Endodermal cell (in vitro differentiated cells): Measurements from ENCODE around the gene BRMS1. TPM values are rescaled to one million over a fixed set of nuclear protein-coding genes. Genes with fewer than 3 reads are reported as not detected.
"Not testable (repeated sequence)": the region's sequence is repeated elsewhere in the genome, so short reads cannot be mapped to it uniquely, and the experiment has no call there.

Experiments
- DNase-seq: peaks from one replicate; pipeline ENCODE4 v3.0.0-alpha.2; 2017
- H3K27ac ChIP-seq: 2 replicates; pipeline ENCODE4 v1.5.1; 2013; ENCODE audit warnings: mild to moderate bottlenecking, low read depth, low read length, moderate library complexity
- H3K27me3 ChIP-seq: 2 replicates; pipeline ENCODE4 v1.6.1; 2013; ENCODE audit warnings: mild to moderate bottlenecking, low read length, moderate library complexity; ENCODE audit not compliant: insufficient read depth, control insufficient read depth, poor library complexity, severe bottlenecking
- H3K36me3 ChIP-seq: 2 replicates; pipeline ENCODE4 v1.7.0; 2013; ENCODE audit warnings: mild to moderate bottlenecking, low read length, moderate library complexity; ENCODE audit not compliant: control insufficient read depth, insufficient read depth
- H3K4me1 ChIP-seq: one replicate; pipeline ENCODE4 v1.7.0; 2013; ENCODE audit warnings: low read length; ENCODE audit not compliant: control insufficient read depth, insufficient read depth
- H3K4me3 ChIP-seq: 2 replicates; pipeline ENCODE4 v1.5.1; 2013; ENCODE audit warnings: mild to moderate bottlenecking, low read length, moderate library complexity
- H3K9ac ChIP-seq: 2 replicates; pipeline ENCODE4 v1.6.1; 2013; ENCODE audit warnings: mild to moderate bottlenecking, low read length, moderate library complexity; ENCODE audit not compliant: poor library complexity, severe bottlenecking; ENCODE audit errors: extremely low read depth
- H3K9me3 ChIP-seq: 2 replicates; pipeline ENCODE4 v1.6.1; 2013; ENCODE audit warnings: mild to moderate bottlenecking, low read length, moderate library complexity; ENCODE audit not compliant: control insufficient read depth
- H3K27ac Mint-ChIP-seq: 2 replicates; pipeline ENCODE4 v1.8.0; 2020; ENCODE audit warnings: mixed read lengths
- H3K27me3 Mint-ChIP-seq: 2 replicates; pipeline ENCODE4 v1.8.0; 2021; ENCODE audit warnings: mild to moderate bottlenecking, mixed read lengths; ENCODE audit not compliant: insufficient read depth
- H3K36me3 Mint-ChIP-seq: 2 replicates; pipeline ENCODE4 v1.8.0; 2020; ENCODE audit warnings: low read depth, mixed read lengths
- H3K4me1 Mint-ChIP-seq: 2 replicates; pipeline ENCODE4 v1.8.0; 2020; ENCODE audit warnings: mixed read lengths
- H3K4me3 Mint-ChIP-seq: 2 replicates; pipeline ENCODE4 v1.8.0; 2020; ENCODE audit warnings: mild to moderate bottlenecking, moderate library complexity, mixed read lengths
- H3K9me3 Mint-ChIP-seq: 2 replicates; pipeline ENCODE4 v1.8.0; 2020; ENCODE audit warnings: mild to moderate bottlenecking, mixed read lengths
- CTCF ChIP-seq: fragments of 200-600 bp; sonication (generic); conservative IDR thresholded peaks from 2 replicates; pipeline ENCODE4 v1.5.0; 2021; ENCODE audit warnings: antibody characterized with exemption, mild to moderate bottlenecking
- WGBS, 2 experiments: methylation state at CpG; one replicate each; pipeline versions ENCODE4 v1.1.5 to v1.1.7; 2013; ENCODE audit warnings: missing lambda C conversion rate in 2 of 2, mixed read lengths in 1 of 2; ENCODE audit not compliant: insufficient coverage in 1 of 2, insufficient read length in 1 of 2; 5-methylcytosine and 5-hydroxymethylcytosine counted together
- total RNA-seq, 2 donors: library from RNA; stranded (reverse); fragmentation: NEBNext Ultra II Directional in 1 of 2; extraction: Animal tissue kit (Norgen Biotek cat#: 25700) in 1 of 2; gene quantifications; 2 replicates in 1 of 2; 3 replicates in 1 of 2; pipeline ENCODE4 v1.2.1, GENCODE V29; 2021

Gene BRMS1
- total RNA-seq, 2 donors from 2014 or later = 38.7 to 40.3 TPM

- no peak overlapping the region for H3K4me3 Mint-ChIP-seq
- TF ChIP-seq CTCF = no peak
- no peak overlapping the region for H3K27ac Mint-ChIP-seq
- Histone ChIP-seq H3K4me1 (no peaks in the 10 kb centered on the region), H3K27me3 (no peaks in the 10 kb centered on the region), H3K27ac (no peak overlapping the region), H3K36me3 (peaks cover 23% of the 10 kb centered on the region), H3K9me3 (no peaks in the 10 kb centered on the region), H3K4me3 (no peak overlapping the region), H3K9ac (no peak overlapping the region)
- DNase-seq = no peak
- no peaks in the 10 kb centered on the region for H3K27me3 Mint-ChIP-seq
- 84 to 95% methylated on average over 5 to 15 of the region's 15 CpGs for WGBS, 2 experiments
- H3K4me1 Mint-ChIP-seq = no peaks in the 10 kb centered on the region
- no peaks in the 10 kb centered on the region for H3K9me3 Mint-ChIP-seq
- H3K36me3 Mint-ChIP-seq = peaks cover 29% of the 10 kb centered on the region
Measured at GRCh38 chr11:66360406-66361073, 15.6 kb upstream of the BRMS1 start.

GRCh38 chr11:66359662-66360087 lies 14.8 kb upstream of the BRMS1 start:
- H3K27ac ChIP-seq = no peak overlapping the region
- 80 to 88% methylated on average over 2 to 3 of the region's 3 CpGs for WGBS, 2 experiments
- no peaks in the 10 kb centered on the region for H3K27me3 ChIP-seq
- Mint-ChIP-seq H3K36me3 (peaks cover 21% of the 10 kb centered on the region), H3K27me3 (no peaks in the 10 kb centered on the region), H3K27ac (no peak overlapping the region), H3K4me1 (no peaks in the 10 kb centered on the region), H3K4me3 (no peak overlapping the region), H3K9me3 (no peaks in the 10 kb centered on the region)
- no peak overlapping the region for H3K4me3 ChIP-seq
- peaks cover 18% of the 10 kb centered on the region for H3K36me3 ChIP-seq
- no peak overlapping the region for H3K9ac ChIP-seq
- H3K4me1 ChIP-seq = no peaks in the 10 kb centered on the region
- H3K9me3 ChIP-seq = no peaks in the 10 kb centered on the region
- TF ChIP-seq CTCF = no peak
- DNase-seq = peak; percentile 77

GRCh38 chr11:66350560-66351235 lies 5.8 kb upstream of the BRMS1 start:
- not testable (repeated sequence) for H3K27ac ChIP-seq, H3K27me3 Mint-ChIP-seq, H3K9ac ChIP-seq, H3K36me3 ChIP-seq, H3K4me1 ChIP-seq, H3K9me3 ChIP-seq, H3K4me1 Mint-ChIP-seq, H3K27me3 ChIP-seq, H3K4me3 Mint-ChIP-seq, H3K9me3 Mint-ChIP-seq, DNase-seq, H3K4me3 ChIP-seq, H3K27ac Mint-ChIP-seq
- peaks cover 19% of the 10 kb centered on the region for H3K36me3 Mint-ChIP-seq
- WGBS, 2 experiments = 96 to 98% methylated on average over 5 to 8 of the region's 8 CpGs
